Bronchial epithelial cell (primary cell): ENCODE data around the gene PGAM4. TPM values are rescaled to one million over a fixed set of nuclear protein-coding genes. Genes with fewer than 3 reads are reported as not detected.
A peak's percentile ranks its signal among the peaks of the same experiment; 100 is the strongest.

Source experiments
- DNase-seq: peaks from one replicate; pipeline ENCODE4 v3.0.0-alpha.2; 2010; ENCODE audit warnings: low read depth
- FAIRE-seq: peaks from 2 replicates; lab custom pipeline; 2011; peaks lifted over from hg19 to GRCh38; lab: Jason Lieb, UNC
- H3K27me3 ChIP-seq: 2 replicates; pipeline ENCODE4 v1.5.1; 2011; ENCODE audit warnings: low read length; ENCODE audit not compliant: control insufficient read depth, insufficient read depth
- H3K36me3 ChIP-seq: 2 replicates; pipeline ENCODE4 v1.5.1; 2011; ENCODE audit warnings: low read length; ENCODE audit not compliant: control insufficient read depth, insufficient read depth
- H3K4me3 ChIP-seq: 2 replicates; pipeline ENCODE4 v1.5.1; 2011; ENCODE audit warnings: mild to moderate bottlenecking, low read depth, low read length, control low read depth
- CTCF ChIP-seq: IDR thresholded peaks from 2 replicates; pipeline ENCODE4 v1.5.1; 2011; ENCODE audit warnings: mild to moderate bottlenecking, moderate library complexity, low read length, control low read depth, inconsistent platforms; ENCODE audit not compliant: insufficient read depth, severe bottlenecking
- total RNA-seq: library from RNA; depleted of rRNA; stranded (reverse); fragments of >200 nt; gene quantifications from 2 replicates; pipeline ENCODE4 v1.2.1, GENCODE V29; 2014

Gene PGAM4
- total RNA-seq, 1 donor from 2014 or later, result not detected

DNA sequence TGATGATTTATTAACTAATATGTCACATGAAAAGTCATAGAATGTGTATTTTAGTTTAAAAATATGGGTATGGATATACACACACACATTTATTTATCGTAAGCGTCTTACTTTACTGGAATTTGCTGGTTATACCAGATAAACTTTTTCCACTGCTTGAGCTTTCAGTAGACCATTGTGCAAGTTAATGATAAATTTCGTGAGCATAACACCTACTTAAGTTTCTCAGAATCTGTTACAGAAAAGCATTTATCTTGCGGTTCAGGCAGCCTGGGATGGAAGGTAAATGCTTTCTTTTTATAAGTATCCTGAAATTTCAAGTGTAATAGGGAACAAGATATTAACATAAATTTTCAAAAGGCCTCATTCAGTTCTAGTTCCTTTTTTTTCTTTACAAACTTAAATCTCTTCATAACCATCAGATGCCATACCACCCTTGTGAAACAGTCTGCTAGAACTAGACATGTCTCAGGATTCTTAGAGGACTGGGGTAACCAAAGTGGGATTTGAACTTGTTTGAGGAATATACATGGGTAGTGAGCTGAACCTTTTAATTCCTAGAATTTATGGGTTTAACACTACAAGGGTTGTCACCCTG, 31.3 kb downstream of the PGAM4 start:
- Histone ChIP-seq H3K27me3 (no peaks in the 10 kb centered on the region), H3K4me3 (no peak overlapping the region), H3K36me3 (no peaks in the 10 kb centered on the region)
- FAIRE-seq (no peak), DNase-seq (no peak)
- no peak for TF ChIP-seq CTCF

DNA sequence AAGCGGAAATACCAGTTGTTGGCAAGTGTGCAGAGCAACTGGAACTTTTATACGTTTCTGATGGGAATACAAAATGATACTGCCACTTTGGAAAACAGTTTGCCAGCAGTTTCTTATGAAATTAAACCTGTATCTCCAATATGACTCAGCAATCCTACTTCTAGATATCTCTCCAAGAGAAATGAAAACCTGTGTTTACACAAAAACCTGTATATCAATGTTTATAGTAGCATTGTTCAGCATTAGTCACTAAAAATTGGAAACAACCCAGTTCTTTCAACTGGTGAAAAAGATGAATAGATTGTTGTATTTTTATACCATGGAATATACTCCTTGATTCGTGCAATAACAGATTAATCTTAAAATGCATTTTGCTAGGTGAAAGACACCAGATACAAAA, 32.1 kb downstream of the PGAM4 start:
- TF ChIP-seq CTCF, result no peak
- H3K4me3 ChIP-seq, result no peak overlapping the region
- FAIRE-seq, result no peak
- DNase-seq, result peak; percentile 85
- no peaks in the 10 kb centered on the region for H3K36me3 ChIP-seq
- no peaks in the 10 kb centered on the region for H3K27me3 ChIP-seq

- H3K4me3 ChIP-seq, result no peak overlapping the region
- no peaks in the 10 kb centered on the region for H3K36me3 ChIP-seq
- no peak for DNase-seq
- no peaks in the 10 kb centered on the region for H3K27me3 ChIP-seq
- no peak for TF ChIP-seq CTCF
- no peak for FAIRE-seq
These were observed 33.1 kb downstream of the PGAM4 start for GRCh38 chrX:77936299-77936698.

- FAIRE-seq (no peak), DNase-seq (no peak)
- no peak for TF ChIP-seq CTCF
- no peaks in the 10 kb centered on the region for H3K36me3 ChIP-seq
- H3K4me3 ChIP-seq, result no peak overlapping the region
- H3K27me3 ChIP-seq, result no peaks in the 10 kb centered on the region
These were observed 33.6 kb downstream of the PGAM4 start for GRCh38 chrX:77935886-77936285.

DNA sequence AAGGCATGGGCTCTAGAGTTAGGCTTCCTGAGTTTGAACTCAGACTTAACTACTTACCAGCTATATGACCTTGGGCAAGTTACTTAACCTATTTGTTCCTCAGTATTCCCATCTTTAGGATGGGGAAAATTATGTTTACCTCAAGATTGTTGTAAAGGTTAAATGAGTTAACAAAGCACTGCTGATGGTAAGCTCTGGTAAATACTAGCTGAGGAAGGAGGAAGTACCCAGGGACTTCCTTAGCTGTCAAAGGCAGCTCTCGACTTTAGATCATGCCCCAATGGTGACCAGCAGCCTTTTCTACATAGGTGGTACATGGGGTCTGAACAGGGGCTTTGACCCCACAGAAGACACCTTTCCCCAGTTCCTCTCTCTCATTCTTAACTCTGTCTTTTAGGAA, 38.9 kb downstream of the PGAM4 start:
- Histone ChIP-seq H3K4me3 (no peak overlapping the region), H3K27me3 (no peaks in the 10 kb centered on the region), H3K36me3 (no peaks in the 10 kb centered on the region)
- no peak for FAIRE-seq
- no peak for TF ChIP-seq CTCF
- DNase-seq, result no peak

GRCh38 chrX:77925764-77926163, 43.7 kb downstream of the PGAM4 start:
- H3K36me3 ChIP-seq, result no peaks in the 10 kb centered on the region
- H3K27me3 ChIP-seq, result no peaks in the 10 kb centered on the region
- no peak for TF ChIP-seq CTCF
- H3K4me3 ChIP-seq, result no peak overlapping the region
- no peak for FAIRE-seq
- DNase-seq, result no peak
